ENCODE results near the gene PUM2.

PUM2 gene

GRCh38 chr2:20330192-20330591, 20.5 kb downstream of the PUM2 start:
- peaks cover 5% of the 10 kb centered on the region for H3K9me3 Mint-ChIP-seq
- ATAC-seq (no peak), DNase-seq (ENCODE audit: low spot score in 2 of 2) (no peak)
- H3K27ac Mint-ChIP-seq = peak overlapping the region; percentile 44
- H3K4me1 Mint-ChIP-seq = peaks cover 87% of the 10 kb centered on the region
- no peak overlapping the region for H3K4me3 Mint-ChIP-seq
- H3K36me3 Mint-ChIP-seq = peaks cover 49% of the 10 kb centered on the region

- peaks cover 34% of the 10 kb centered on the region for H3K36me3 Mint-ChIP-seq
Measured at GRCh38 chr2:20327370-20327769, 23.3 kb downstream of the PUM2 start.

GRCh38 chr2:20326163-20326780, 24.4 kb downstream of the PUM2 start:
- ATAC-seq = peak; percentile 86
- no peak overlapping the region for H3K4me3 Mint-ChIP-seq

More at GRCh38 chr2:20327370-20327769, 23.3 kb downstream of the PUM2 start:
- Mint-ChIP-seq H3K4me1 (peaks cover 80% of the 10 kb centered on the region), H3K4me3 (no peak overlapping the region), H3K9me3 (peaks cover 5% of the 10 kb centered on the region), H3K27ac (peak overlapping the region; percentile 16)
- ATAC-seq (no peak), DNase-seq (ENCODE audit: low spot score in 2 of 2) (no peak)

GRCh38 chr2:20322527-20323300, 27.9 kb downstream of the PUM2 start:
- DNase-seq (ENCODE audit: low spot score in 2 of 2) (no peak), ATAC-seq (no peak)
- Mint-ChIP-seq H3K4me3 (no peak overlapping the region), H3K36me3 (no peaks in the 10 kb centered on the region), H3K4me1 (peaks cover 59% of the 10 kb centered on the region), H3K9me3 (no peaks in the 10 kb centered on the region), H3K27ac (no peak overlapping the region)

More at GRCh38 chr2:20326163-20326780, 24.4 kb downstream of the PUM2 start:
- no peak for DNase-seq (ENCODE audit: low spot score in 2 of 2)
- H3K36me3 Mint-ChIP-seq = peaks cover 23% of the 10 kb centered on the region
- peak overlapping the region; percentile 16 for H3K27ac Mint-ChIP-seq
- peaks cover 80% of the 10 kb centered on the region for H3K4me1 Mint-ChIP-seq
- H3K9me3 Mint-ChIP-seq = peaks cover 5% of the 10 kb centered on the region

- peaks cover 39% of the 10 kb centered on the region for H3K4me1 Mint-ChIP-seq
- no peak overlapping the region for H3K4me3 Mint-ChIP-seq
- no peak for DNase-seq (ENCODE audit: low spot score in 2 of 2)
- H3K27ac Mint-ChIP-seq = no peak overlapping the region
- no peaks in the 10 kb centered on the region for H3K36me3 Mint-ChIP-seq
- no peak for ATAC-seq
- H3K9me3 Mint-ChIP-seq = no peaks in the 10 kb centered on the region
Measured at GRCh38 chr2:20317690-20318089, 33.0 kb downstream of the PUM2 start.

GRCh38 chr2:20317197-20317596, 33.4 kb downstream of the PUM2 start:
- Mint-ChIP-seq H3K36me3 (no peaks in the 10 kb centered on the region), H3K4me3 (no peak overlapping the region), H3K4me1 (peaks cover 34% of the 10 kb centered on the region), H3K9me3 (no peaks in the 10 kb centered on the region), H3K27ac (no peak overlapping the region)
- DNase-seq (ENCODE audit: low spot score in 2 of 2) = no peak
- ATAC-seq = no peak

- Mint-ChIP-seq H3K36me3 (no peaks in the 10 kb centered on the region), H3K4me3 (no peak overlapping the region), H3K9me3 (no peaks in the 10 kb centered on the region), H3K4me1 (peaks cover 15% of the 10 kb centered on the region), H3K27ac (no peak overlapping the region)
- no peak for ATAC-seq
- DNase-seq (ENCODE audit: low spot score in 2 of 2) = no peak
Measured at GRCh38 chr2:20314562-20315501, 35.8 kb downstream of the PUM2 start.

- ATAC-seq = no peak
- H3K4me3 Mint-ChIP-seq = no peak overlapping the region
- H3K9me3 Mint-ChIP-seq = no peaks in the 10 kb centered on the region
- no peak for DNase-seq (ENCODE audit: low spot score in 2 of 2)
- H3K36me3 Mint-ChIP-seq = no peaks in the 10 kb centered on the region
- peaks cover 10% of the 10 kb centered on the region for H3K4me1 Mint-ChIP-seq
- H3K27ac Mint-ChIP-seq = peak overlapping the region; percentile 40
Measured at GRCh38 chr2:20313659-20314058, 37.0 kb downstream of the PUM2 start.

- Mint-ChIP-seq H3K36me3 (no peaks in the 10 kb centered on the region), H3K4me1 (peaks cover 10% of the 10 kb centered on the region), H3K4me3 (no peak overlapping the region), H3K9me3 (no peaks in the 10 kb centered on the region), H3K27ac (peak overlapping the region; percentile 41)
- ATAC-seq (no peak), DNase-seq (ENCODE audit: low spot score in 2 of 2) (no peak)
Measured at GRCh38 chr2:20309001-20309400, 41.6 kb downstream of the PUM2 start.

- H3K4me3 Mint-ChIP-seq = no peak overlapping the region
- H3K4me1 Mint-ChIP-seq = no peaks in the 10 kb centered on the region
- no peak for DNase-seq (ENCODE audit: low spot score in 2 of 2)
- no peaks in the 10 kb centered on the region for H3K36me3 Mint-ChIP-seq
- H3K27ac Mint-ChIP-seq = no peak overlapping the region
- no peak for ATAC-seq
- H3K9me3 Mint-ChIP-seq = no peaks in the 10 kb centered on the region
Measured at GRCh38 chr2:20307311-20307710, 43.3 kb downstream of the PUM2 start.

GRCh38 chr2:20304411-20304810, 46.2 kb downstream of the PUM2 start:
- ATAC-seq (no peak), DNase-seq (ENCODE audit: low spot score in 2 of 2) (no peak)
- Mint-ChIP-seq H3K9me3 (no peaks in the 10 kb centered on the region), H3K27ac (peak overlapping the region; percentile 18), H3K36me3 (no peaks in the 10 kb centered on the region), H3K4me3 (no peak overlapping the region), H3K4me1 (no peaks in the 10 kb centered on the region)

- ATAC-seq (no peak), DNase-seq (ENCODE audit: low spot score in 2 of 2) (no peak)
- peak overlapping the region; percentile 18 for H3K27ac Mint-ChIP-seq
- no peaks in the 10 kb centered on the region for H3K36me3 Mint-ChIP-seq
- no peaks in the 10 kb centered on the region for H3K9me3 Mint-ChIP-seq
- no peaks in the 10 kb centered on the region for H3K4me1 Mint-ChIP-seq
- H3K4me3 Mint-ChIP-seq = no peak overlapping the region
Measured at GRCh38 chr2:20303966-20304365, 46.7 kb downstream of the PUM2 start.

- Mint-ChIP-seq H3K4me3 (no peak overlapping the region), H3K27ac (no peak overlapping the region), H3K9me3 (no peaks in the 10 kb centered on the region), H3K4me1 (peaks cover 3% of the 10 kb centered on the region), H3K36me3 (no peaks in the 10 kb centered on the region)
- ATAC-seq (no peak), DNase-seq (ENCODE audit: low spot score in 2 of 2) (no peak)
Measured at GRCh38 chr2:20302019-20302418, 48.6 kb downstream of the PUM2 start.

GRCh38 chr2:20300656-20301055, 50.0 kb downstream of the PUM2 start:
- no peaks in the 10 kb centered on the region for H3K36me3 Mint-ChIP-seq
- ATAC-seq = no peak
- H3K9me3 Mint-ChIP-seq = no peaks in the 10 kb centered on the region
- peaks cover 10% of the 10 kb centered on the region for H3K4me1 Mint-ChIP-seq
- no peak for DNase-seq (ENCODE audit: low spot score in 2 of 2)
- H3K4me3 Mint-ChIP-seq = no peak overlapping the region
- H3K27ac Mint-ChIP-seq = no peak overlapping the region

GRCh38 chr2:20299113-20299512, 51.5 kb downstream of the PUM2 start:
- ATAC-seq (no peak), DNase-seq (ENCODE audit: low spot score in 2 of 2) (no peak)
- Mint-ChIP-seq H3K36me3 (no peaks in the 10 kb centered on the region), H3K4me1 (peaks cover 10% of the 10 kb centered on the region), H3K9me3 (no peaks in the 10 kb centered on the region), H3K27ac (no peak overlapping the region), H3K4me3 (no peak overlapping the region)

Data from stimulated activated effector memory CD8-positive, alpha-beta T cell treated with anti-CD3 and anti-CD28 coated beads, Interleukin-12 subunit alpha, Interleukin-12 subunit beta, amount 100 ng/mL, for 72 hours (primary cell).